ENCODE results near the gene CEP128.

DNA sequence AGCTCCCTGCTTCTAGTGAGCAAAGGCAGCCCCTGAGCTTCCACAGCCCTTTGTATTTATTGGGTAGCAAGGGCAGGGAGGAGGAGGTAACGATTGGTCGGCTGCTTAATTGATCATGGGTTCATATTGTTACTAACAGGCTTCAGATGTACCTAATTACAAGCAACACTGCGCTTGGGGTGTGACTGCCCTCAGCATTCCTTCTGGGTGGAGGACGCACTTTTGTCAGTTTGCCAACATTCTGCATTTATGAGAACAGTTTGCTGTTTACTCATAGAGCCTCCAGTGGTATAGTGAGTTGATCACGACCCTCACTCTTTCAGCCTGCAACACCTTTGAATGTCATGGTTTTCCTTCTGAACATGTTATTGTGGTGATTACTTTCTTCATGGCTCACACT lies 23.5 kb upstream of the CEP128 start:
- TF ChIP-seq, protein P1, sequence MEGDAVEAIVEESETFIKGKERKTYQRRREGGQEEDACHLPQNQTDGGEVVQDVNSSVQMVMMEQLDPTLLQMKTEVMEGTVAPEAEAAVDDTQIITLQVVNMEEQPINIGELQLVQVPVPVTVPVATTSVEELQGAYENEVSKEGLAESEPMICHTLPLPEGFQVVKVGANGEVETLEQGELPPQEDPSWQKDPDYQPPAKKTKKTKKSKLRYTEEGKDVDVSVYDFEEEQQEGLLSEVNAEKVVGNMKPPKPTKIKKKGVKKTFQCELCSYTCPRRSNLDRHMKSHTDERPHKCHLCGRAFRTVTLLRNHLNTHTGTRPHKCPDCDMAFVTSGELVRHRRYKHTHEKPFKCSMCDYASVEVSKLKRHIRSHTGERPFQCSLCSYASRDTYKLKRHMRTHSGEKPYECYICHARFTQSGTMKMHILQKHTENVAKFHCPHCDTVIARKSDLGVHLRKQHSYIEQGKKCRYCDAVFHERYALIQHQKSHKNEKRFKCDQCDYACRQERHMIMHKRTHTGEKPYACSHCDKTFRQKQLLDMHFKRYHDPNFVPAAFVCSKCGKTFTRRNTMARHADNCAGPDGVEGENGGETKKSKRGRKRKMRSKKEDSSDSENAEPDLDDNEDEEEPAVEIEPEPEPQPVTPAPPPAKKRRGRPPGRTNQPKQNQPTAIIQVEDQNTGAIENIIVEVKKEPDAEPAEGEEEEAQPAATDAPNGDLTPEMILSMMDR (IDR thresholded peaks at IDR 0.05): no peak
- TF ChIP-seq POLR2A (IDR thresholded peaks at IDR 0.05): no peak

Data from uterus (tissue), 2 donors.